ENCODE data around the gene KANK3. TPM values are rescaled to one million over a fixed set of nuclear protein-coding genes. Genes with fewer than 3 reads are reported as not detected.
"Not testable (repeated sequence)": the region's sequence is repeated elsewhere in the genome, so short reads cannot be mapped to it uniquely, and the experiment has no call there.

Gene KANK3
- polyA plus RNA-seq, 3 donors: 0.15 TPM; not detected in 2

GRCh38 chr19:8316351-8317125, 26.5 kb downstream of the KANK3 start:
- Histone ChIP-seq H3K4me2 (replicated peaks; ENCODE audit: extremely low read depth, low read length, poor library complexity, severe bottlenecking) (no peak overlapping the region), H3K4me1 (ENCODE audit: control insufficient read depth in 1 of 2, insufficient read depth in 2 of 2, low read length in 2 of 2) (peaks cover 9 to 13% of the 10 kb centered on the region in 2 donors), H3K9me3 (replicated peaks in 1 of 2; ENCODE audit: control insufficient read depth in 1 of 2, insufficient read depth in 1 of 2, low read length in 2 of 2) (no peaks in the 10 kb centered on the region), H3K27me3 (ENCODE audit: control insufficient read depth in 2 of 2, insufficient read depth in 2 of 2, low read length in 2 of 2) (no peaks in the 10 kb centered on the region), H3K79me2 (ENCODE audit: insufficient read depth, low read length) (peaks cover 14% of the 10 kb centered on the region), H4K20me1 (ENCODE audit: insufficient read depth, low read length) (no peaks in the 10 kb centered on the region), H3K4me3 (replicated peaks in 1 of 3; ENCODE audit: low read depth in 2 of 3, low read length in 3 of 3) (no peak overlapping the region), H3K27ac (ENCODE audit: low read depth in 1 of 2, low read length in 2 of 2) (no peak overlapping the region), H2AFZ (ENCODE audit: insufficient read depth, low read depth, low read length, poor library complexity, severe bottlenecking) (no peak overlapping the region), H3K36me3 (replicated peaks in 1 of 2; ENCODE audit: control insufficient read depth in 1 of 2, insufficient read depth in 2 of 2, low read length in 2 of 2) (peaks cover 34 to 59% of the 10 kb centered on the region in 2 donors), H3K9ac (ENCODE audit: insufficient read depth, low read length, poor library complexity, severe bottlenecking) (no peak overlapping the region)
- intact Hi-C loops (cut with micrococcal nuclease): no loop called here
- Mint-ChIP-seq H3K36me3 (peaks cover 41 to 62% of the 10 kb centered on the region in 2 donors), H3K27me3 (ENCODE audit: low read depth in 3 of 3) (no peaks in the 10 kb centered on the region), H3K4me1 (peaks cover 12% of the 10 kb centered on the region), H3K4me3 (no peak overlapping the region), H3K27ac (peak overlapping the region in 2 of 7 donors; percentile 26 to 62), H3K9me3 (peaks cover 0 to 2% (median 0%) of the 10 kb centered on the region in 7 donors)
- no peak for DNase-seq
- 96% methylated on average over 10 of the region's 14 CpGs for WGBS (ENCODE audit: insufficient coverage)
- TF ChIP-seq CTCF (IDR thresholded peaks at IDR 0.05): no peak

- H3K4me1 Mint-ChIP-seq; H3K27ac Mint-ChIP-seq; H3K4me1 ChIP-seq (ENCODE audit: control insufficient read depth in 1 of 2, insufficient read depth in 2 of 2, low read length in 2 of 2); H3K4me2 ChIP-seq (replicated peaks; ENCODE audit: extremely low read depth, low read length, poor library complexity, severe bottlenecking); H3K4me3 ChIP-seq (replicated peaks in 1 of 3; ENCODE audit: low read depth in 2 of 3, low read length in 3 of 3); H3K9me3 ChIP-seq (replicated peaks in 1 of 2; ENCODE audit: control insufficient read depth in 1 of 2, insufficient read depth in 1 of 2, low read length in 2 of 2); H3K79me2 ChIP-seq (ENCODE audit: insufficient read depth, low read length); H3K27me3 Mint-ChIP-seq (ENCODE audit: low read depth in 3 of 3); intact Hi-C loops (cut with micrococcal nuclease); H3K27ac ChIP-seq (ENCODE audit: low read depth in 1 of 2, low read length in 2 of 2); H3K9ac ChIP-seq (ENCODE audit: insufficient read depth, low read length, poor library complexity, severe bottlenecking); H3K9me3 Mint-ChIP-seq; DNase-seq; H3K27me3 ChIP-seq (ENCODE audit: control insufficient read depth in 2 of 2, insufficient read depth in 2 of 2, low read length in 2 of 2); H4K20me1 ChIP-seq (ENCODE audit: insufficient read depth, low read length); H3K4me3 Mint-ChIP-seq; H2AFZ ChIP-seq (ENCODE audit: insufficient read depth, low read depth, low read length, poor library complexity, severe bottlenecking): not testable (repeated sequence)
- H3K36me3 ChIP-seq (replicated peaks in 1 of 2; ENCODE audit: control insufficient read depth in 1 of 2, insufficient read depth in 2 of 2, low read length in 2 of 2): peaks cover 46 to 74% of the 10 kb centered on the region in 2 donors
- WGBS (ENCODE audit: insufficient coverage): 97% methylated on average over 5 of the region's 11 CpGs
- peaks cover 55 to 77% of the 10 kb centered on the region in 2 donors for H3K36me3 Mint-ChIP-seq
These were observed 28.0 kb downstream of the KANK3 start for GRCh38 chr19:8314981-8315640.

Data from CD14-positive monocyte (primary cell).